GM20431 (cell line): ENCODE measurements around the gene PRCP.

Experiments
- in situ Hi-C: fragments of 300-500 bp; cut with MseI, MboI; formaldehyde crosslinking; loops from one replicate; pipeline ENCODE4 v1.15.0; 2020; ENCODE audit warnings: low sequenced_read_pairs; ENCODE audit not compliant: unreplicated experiment

PRCP gene

DNA sequence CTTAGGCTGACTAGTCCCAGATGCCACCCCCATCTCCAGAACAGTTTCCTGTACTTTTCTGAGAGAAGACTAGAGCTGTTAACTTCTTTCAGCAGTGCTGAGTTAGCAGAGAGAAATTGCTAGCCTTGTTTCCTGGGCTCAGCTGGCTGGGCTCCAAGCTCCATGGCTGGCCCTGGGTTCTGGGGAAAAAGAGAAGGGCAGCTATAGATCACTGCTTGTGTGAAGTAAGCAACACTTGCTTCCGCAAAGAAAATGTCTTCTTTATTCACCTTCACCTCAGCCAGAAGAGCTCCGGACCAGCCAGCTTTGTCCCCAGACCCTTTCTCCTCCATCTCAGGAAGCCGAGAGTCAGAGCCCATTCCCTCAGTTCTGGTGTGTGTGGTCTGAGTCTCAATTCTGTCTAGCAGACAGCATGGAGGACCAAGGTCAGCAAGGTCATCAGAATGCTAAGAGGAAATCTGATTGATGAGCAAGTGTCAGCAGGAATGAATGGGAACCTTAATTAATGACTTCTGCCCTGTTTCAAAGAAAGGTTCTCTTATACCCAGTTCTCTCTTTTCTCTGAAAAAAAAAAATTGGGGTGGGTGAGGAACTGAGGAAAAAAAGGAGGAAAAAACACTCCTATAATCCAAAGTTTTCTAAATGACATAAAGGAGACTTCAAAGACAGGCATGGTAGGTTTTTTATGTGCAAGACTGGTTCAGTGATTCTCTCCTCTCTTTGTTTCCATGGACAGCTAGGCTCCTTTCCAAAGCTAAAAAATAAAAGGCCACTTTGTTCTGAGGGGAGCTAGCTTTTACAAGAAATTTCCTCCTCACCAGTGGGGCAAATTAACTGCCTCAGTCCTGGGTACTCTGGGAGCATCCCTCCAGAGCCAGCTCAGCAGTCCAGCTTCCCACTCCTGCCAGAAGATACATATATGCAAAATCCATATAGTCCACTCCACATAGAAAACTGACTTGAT is 103.0 kb downstream of the PRCP start:
- in situ Hi-C loops = no loop called here

DNA sequence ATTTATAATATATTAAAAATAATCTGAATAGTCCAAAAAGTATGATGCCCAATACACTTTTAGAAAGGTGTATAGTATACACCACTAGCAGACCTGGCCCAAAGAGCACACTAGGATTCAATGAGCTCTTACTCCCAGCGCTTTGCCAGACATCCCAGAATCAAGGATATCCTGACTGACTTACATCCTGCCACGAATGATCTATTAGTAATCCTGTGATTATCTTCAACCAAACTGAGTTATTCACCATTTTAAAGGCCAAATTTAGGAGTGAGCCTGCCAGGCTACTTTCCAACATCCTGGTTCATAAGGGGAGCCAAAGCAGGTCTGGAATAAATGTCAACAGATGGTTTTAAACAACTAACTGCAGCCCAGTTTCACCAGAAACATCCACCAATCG is 105.7 kb downstream of the PRCP start:
- in situ Hi-C loops = no loop called here

DNA sequence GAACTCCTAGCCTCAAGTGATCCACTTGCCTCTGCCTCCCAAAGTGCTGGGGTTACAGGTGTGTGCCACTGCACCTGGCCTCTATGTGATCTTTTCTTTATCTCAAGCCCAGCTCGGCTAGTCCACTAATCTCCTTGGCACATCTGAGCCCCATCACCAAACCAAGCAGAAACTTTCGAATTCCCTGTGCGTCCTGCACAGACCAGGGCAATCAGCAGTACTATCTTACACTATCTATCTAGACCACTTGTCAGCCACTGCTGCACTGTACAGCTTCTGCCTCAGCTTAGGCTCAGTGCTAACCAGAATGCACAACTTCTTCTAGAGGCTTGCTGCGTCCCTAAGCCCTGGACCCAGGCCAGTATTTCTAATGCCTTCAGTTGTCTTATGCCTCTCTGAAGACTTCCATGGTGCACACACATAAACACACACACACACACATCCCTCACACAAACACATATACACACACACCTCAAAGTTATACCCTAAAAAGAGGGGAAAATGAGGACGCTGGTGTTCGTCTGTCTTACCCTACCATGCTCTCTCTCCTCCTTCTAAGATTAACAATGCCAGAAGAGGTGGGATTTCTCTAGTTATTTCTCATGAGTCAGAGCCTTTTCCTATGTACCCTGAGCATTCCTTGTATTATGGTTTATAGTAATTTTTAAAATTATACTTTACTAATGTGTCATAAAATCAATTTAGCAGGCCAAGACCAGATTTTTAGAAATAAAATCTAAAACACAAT is 107.2 kb downstream of the PRCP start:
- in situ Hi-C loops = no loop called here

DNA sequence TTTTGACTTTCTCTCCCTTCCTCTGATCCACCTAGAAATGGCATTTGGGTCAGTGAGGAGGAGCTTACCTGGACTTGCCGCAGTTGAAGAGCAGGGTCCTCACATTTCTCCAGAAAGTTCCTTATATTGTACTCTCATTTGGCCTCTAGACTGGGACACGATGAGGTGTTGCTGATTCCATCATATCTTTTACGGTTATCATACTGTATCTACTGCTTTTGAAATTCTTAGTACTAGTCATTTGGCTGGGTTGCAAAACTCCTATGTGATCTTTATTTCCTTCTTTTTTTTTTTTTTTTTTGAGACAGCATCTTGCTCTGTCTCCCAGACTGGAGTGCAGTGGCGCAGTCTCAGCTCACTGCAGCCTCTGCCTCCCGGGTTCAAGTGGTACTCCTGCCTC is 107.9 kb downstream of the PRCP start:
- in situ Hi-C loops = no loop called here

DNA sequence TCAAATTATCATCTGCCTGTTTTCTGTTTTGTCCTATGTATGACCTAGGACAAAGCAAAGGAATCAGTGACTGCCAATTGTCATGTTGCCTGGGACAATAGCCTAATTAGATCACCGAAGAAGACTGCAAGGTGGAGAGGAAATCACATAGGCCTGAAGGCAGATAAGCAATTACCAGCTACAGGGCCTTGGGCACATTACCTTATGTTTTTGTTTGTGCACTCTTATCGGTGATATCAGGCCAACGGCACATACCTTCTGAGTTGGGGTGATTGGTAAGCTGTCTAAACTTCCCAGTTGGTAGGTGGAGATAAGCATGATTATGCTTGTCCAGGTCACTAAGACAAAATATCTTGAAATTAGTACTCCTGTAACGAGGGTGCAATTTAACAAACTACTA is 108.5 kb downstream of the PRCP start:
- in situ Hi-C loops = no loop called here

DNA sequence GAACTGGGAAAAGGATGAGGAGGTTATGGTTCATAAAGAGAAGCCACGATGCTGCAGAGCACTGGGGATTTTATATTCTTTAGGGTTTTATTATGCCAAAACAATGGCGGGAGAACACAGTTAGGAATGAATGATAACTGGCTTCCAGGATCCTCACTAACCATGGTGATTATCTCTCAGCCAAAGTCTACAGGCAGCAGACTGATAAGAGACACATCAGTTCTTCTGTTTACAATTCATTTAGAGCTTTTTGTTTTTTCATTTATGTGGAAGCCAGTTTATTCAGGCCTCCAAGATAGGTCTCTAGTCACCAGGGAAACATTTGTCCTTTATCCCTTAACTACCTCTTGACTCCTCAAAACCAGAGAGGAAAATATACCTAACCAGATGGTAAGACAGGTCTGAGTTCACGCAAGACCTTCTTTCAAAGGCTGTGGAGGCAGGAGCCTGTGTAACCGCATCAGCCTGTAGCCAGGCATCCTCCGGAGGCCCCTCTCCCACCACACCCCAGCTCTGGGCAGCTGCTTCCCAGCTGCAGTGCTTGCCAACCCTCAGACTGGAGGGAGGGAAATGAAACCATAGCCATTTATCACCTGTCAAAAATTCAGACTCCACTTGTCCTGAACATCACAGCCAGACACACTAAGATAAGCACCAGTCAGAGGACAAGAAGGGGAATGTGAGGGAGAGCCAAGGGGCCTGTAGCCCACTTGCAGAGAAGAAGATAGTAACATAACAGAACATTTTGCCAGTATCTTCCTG is 109.3 kb downstream of the PRCP start:
- in situ Hi-C loops = no loop called here

DNA sequence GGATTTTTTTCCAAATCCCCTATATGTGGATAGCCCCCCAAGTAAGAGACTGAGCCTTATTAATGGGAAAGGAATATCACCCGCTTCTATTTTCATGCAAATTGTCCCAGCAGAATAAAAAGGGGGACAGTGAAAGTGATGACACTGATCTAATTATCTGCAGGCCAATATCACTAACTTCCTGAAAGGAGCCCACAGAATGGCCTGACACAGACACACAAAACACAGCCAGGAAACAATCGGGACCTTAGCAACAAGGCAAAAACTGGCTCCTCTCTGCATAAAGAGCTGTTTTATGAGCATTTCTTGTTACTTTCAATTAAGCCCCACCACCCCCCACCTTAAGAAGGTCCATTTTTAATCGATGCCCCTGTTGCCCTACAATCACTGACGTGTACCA is 112.2 kb downstream of the PRCP start:
- in situ Hi-C loops = no loop called here

DNA sequence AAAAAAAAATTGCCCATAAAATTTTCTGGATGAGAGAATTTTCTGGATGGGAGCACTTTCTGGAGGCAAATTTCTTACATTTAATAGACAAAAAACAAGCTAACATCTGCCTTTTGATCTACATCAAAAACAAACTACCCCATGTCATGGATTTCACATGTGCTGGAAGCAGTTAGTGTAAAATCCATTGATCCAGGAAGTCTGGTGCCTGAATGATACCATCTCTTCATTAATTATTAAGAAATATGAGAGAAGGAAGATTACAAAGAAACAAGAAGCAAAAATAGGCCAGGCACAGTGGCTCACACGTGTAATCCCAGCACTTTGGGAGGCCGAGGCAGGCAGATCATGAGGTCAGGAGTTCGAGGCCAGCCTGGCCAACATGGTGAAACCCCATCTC is 113.4 kb downstream of the PRCP start:
- in situ Hi-C loops = no loop called here

DNA sequence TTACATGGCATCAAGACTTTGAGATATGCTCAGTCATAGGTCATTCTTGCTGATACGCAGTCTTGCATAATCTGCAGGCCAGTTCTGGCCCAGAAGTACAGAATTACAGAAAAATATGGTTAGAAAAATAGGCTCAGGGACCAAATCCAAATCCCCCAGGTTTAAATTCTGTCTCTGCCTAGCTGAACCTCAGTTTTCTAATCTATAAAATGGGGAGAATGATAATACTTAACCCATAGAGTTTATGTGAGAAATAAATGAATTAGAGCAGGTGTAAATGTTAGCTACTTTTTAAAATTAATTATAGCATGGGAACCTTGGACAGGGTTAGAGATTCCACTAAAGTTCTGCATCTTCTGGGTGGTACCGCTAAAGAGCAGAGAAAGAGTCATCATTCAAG is 114.2 kb downstream of the PRCP start:
- in situ Hi-C loops = no loop called here

DNA sequence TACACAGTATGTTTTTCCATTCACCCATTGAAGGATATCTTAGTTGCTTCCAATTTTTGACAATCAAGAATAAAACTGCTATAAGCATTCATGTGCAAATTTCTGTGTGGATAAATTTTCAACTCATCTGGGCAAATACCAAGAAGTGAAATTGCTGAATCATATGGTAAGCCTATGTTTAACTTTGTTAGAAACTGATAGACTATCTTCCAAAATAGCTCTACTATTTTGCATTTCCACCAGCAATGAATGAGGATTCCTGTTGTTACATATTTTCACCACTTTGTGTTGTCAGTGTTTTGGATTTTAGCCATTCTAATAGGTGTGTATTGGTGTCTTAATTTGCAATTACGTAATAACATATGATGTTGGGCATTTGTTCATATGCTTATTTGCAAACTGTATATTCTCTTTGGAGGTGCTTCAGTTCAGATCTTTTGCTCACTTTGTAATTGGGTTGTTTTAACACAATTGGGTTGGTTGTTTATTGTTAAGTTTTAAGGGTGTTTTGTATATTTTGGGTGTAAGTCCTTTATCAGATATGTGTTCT is 117.3 kb downstream of the PRCP start:
- in situ Hi-C loops = no loop called here

DNA sequence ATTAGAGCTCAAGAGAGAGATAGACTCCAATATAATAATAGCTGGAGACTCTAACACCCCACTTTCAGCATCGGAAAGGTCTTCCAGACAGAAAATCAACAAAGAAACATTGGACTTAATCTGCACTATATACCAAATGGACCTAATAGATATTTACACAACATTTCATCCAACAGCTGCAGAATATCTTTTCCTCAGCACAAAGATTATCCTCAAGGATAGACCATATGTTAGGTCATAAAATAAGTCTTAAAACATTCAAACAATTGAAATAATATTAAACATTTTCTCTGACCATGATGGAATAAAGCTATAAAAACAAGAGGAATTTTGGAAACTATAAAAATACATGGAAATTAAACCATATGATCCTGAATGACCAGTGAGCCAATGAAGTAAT is 121.5 kb downstream of the PRCP start:
- in situ Hi-C loops = no loop called here

DNA sequence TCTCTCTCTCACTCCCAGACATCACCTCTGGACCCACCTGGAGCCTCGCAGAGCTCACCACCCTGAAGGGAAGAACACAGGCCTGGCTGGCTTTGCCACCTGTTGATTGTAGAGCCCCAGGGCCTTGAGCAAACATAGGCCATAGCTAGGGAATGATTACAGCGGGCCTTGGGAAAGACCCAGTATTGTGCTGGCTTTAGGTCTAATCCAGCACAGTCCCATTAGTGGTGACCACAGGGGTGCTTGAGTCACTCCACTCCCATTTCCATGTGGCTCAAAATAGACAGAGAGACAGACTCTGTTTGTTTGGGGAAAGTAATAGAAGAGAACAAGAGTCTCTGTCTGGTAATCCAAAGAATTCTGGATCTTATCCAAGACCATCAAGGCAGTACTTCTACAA is 123.9 kb downstream of the PRCP start:
- in situ Hi-C loops = no loop called here

DNA sequence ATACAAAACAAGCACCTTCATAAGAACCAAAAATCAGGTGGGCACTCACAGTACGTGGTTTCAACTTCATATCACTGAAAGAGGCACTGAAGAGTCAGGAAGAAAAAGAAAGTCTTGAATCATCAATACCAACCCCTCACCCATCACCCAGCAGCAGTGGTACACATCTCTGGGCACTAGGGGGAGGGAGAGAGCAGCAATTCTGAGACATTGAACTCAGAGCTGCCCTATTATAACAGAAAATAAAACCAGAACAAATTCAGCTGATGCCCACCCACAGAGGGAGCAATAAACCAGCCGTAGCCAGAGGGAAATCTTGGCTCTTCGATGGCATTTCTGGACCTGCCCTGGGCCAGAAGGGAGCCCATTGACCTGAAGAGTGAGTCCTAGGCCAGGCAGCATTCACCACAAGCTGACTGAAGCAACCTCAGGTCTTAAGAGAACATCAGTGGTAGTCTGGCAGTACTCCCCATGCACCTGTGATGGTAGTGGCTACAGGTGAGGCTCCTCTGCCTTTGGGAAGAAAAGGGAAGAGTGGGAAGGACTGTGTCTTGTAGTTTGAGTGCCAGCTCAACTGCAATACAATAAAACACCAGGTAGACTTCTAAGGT is 124.4 kb downstream of the PRCP start:
- in situ Hi-C loops = no loop called here

DNA sequence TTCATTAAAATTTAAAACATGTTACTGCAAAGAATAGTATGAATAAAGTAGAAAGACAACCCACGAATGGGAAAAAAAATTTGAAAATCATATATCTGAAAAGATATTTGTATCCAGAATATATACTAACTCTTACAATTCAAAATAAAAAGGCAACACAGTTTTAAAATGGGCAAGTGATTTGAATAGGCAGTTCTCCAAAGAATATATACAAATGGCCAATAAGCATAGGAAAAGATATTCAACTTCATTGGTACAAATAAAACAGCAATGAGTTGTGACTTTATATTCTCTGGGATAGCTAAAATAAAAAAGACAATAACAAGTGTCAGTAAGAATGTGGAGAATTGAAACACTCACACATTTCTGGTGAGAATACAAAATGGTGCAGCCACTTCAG is 125.0 kb downstream of the PRCP start:
- in situ Hi-C loops = no loop called here
